Fibroblast of villous mesenchyme (primary cell): ENCODE data around the gene MUC6. TPM values are rescaled to one million over a fixed set of nuclear protein-coding genes. Genes with fewer than 3 reads are reported as not detected.

ENCODE experiments used
- DNase-seq: peaks from one replicate; pipeline ENCODE4 v3.0.0-alpha.2; 2010; ENCODE audit warnings: low read depth
- H3K4me3 ChIP-seq: 2 replicates; pipeline ENCODE4 v1.5.1; 2011; ENCODE audit warnings: low read depth, mild to moderate bottlenecking, low read length
- total RNA-seq: library from RNA; depleted of rRNA; stranded (reverse); fragments of >200 nt; gene quantifications from 2 replicates; pipeline ENCODE4 v1.2.3, GENCODE V29; 2012
- TF ChIP-seq, protein P1 (sequence below): IDR thresholded peaks from 2 replicates; pipeline ENCODE4 v1.5.1; 2012; ENCODE audit warnings: low read depth, mild to moderate bottlenecking, low read length; ENCODE audit not compliant: insufficient read depth

The MUC6 gene
- total RNA-seq, 1 donor, result not detected

DNA sequence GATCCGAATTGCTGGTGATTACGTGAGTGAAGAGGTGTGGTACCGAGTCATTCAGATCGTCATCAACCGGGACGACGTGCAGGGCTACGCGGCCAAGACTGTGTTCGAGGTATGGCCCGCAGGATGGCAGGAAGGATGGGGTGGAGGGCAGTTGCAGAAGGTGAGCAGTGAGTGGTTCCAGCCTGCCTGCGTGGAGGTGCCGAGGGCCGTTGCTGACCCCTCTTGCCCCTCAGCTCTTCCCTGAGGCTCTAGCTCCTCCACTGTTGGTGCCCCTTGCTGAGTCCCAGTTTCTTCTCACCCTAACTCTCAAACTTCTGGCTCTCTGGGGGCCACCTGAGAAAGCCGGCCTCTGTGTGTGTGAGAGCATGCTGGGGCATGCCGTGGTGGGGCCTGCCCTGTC lies 43.9 kb downstream of the MUC6 start:
- DNase-seq, result no peak
- TF ChIP-seq, protein P1, sequence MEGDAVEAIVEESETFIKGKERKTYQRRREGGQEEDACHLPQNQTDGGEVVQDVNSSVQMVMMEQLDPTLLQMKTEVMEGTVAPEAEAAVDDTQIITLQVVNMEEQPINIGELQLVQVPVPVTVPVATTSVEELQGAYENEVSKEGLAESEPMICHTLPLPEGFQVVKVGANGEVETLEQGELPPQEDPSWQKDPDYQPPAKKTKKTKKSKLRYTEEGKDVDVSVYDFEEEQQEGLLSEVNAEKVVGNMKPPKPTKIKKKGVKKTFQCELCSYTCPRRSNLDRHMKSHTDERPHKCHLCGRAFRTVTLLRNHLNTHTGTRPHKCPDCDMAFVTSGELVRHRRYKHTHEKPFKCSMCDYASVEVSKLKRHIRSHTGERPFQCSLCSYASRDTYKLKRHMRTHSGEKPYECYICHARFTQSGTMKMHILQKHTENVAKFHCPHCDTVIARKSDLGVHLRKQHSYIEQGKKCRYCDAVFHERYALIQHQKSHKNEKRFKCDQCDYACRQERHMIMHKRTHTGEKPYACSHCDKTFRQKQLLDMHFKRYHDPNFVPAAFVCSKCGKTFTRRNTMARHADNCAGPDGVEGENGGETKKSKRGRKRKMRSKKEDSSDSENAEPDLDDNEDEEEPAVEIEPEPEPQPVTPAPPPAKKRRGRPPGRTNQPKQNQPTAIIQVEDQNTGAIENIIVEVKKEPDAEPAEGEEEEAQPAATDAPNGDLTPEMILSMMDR, result no peak
- no peak overlapping the region for H3K4me3 ChIP-seq

DNA sequence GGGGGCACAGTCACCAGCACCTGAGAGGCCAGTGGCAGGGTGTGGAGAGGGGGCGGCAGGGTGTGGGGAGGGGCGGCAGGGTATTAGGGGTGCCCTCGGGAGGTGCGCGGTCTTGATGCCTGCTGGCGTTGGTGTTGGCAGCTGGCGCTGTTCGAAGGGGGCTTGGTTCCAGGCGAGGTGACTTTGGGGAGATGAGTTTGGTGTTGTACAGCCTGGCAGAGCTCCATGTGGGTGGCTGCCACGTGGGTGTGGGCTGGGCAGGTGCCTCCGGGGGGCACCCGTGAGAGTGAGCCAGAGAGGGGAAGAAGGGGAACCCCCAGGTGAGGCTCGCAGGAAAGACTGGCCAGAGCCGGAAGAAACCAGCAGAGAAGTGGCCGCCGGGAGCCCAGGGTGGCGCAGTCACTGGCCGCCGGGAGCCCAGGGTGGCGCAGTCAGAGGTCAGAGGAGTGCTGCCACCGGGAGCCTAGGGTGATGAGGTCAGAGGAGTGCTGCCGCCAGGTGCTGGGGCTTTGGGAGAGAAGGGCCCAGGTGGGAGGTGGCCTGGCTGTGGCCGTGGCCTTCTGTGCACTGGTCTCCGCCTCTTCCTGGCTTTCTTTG lies 44.7 kb downstream of the MUC6 start:
- H3K4me3 ChIP-seq, result no peak overlapping the region
- no peak for DNase-seq
- TF ChIP-seq, protein P1, result no peak

DNA sequence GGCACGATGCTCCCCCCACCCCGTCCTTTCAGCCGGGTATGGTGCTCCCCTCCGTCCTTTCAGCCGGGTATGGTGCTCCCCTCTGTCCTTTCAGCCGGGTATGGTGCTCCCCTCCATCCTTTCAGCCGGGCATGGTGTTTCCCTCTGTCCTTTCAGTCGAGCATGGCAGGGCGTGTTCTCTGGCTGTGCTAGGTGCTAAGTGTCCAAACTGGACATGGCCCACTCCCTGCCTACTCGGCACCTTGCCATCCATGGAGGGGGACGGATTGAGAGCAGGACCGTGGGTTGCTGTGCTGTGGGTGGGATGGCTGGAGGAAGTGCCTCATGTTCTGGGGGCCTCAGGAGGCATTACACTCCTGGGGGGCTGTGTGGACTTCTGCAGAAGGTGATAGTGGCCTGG lies 45.5 kb downstream of the MUC6 start:
- TF ChIP-seq, protein P1, result no peak
- DNase-seq, result no peak
- no peak overlapping the region for H3K4me3 ChIP-seq

DNA sequence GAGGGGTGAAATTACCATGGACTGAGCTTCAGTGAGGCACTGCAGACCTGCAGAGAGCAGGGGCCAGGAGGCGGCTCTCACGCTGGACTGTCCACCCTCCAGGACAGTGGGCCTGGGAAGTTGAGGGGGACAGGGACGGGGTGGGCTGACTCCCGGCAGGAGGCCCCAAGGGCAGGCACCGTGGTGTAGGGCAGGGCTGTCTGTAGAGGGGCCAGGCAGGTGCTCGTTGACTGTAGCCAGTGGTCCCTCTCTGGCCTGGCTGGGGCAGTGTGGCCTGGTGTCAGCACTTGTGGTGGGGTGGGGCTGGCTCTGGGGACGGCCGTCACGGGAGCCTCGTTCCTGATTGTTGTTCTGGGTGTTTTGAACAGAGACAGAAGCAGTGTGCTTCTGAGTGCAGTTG lies 46.4 kb downstream of the MUC6 start:
- TF ChIP-seq, protein P1, result no peak
- no peak overlapping the region for H3K4me3 ChIP-seq

DNA sequence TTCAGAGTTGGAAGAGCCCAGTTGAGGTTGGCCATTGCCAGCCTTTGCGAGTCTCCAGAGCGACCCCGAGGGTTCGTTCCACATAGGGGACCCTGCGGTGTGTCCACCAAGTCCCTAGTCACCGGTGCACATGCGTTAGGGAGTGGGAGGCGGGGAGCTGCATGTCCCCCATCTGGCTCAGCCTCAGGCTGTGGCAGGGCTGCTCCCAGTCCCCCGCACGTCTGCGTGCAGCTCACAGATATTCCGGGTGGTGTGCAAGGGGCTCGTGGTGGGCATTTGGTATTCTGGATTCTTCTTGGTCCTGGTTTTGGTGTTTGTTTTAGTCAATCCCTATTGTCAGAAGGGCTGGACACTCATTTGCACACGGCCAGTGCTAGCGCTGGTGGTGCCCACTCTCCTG lies 48.8 kb downstream of the MUC6 start:
- TF ChIP-seq, protein P1, result no peak
- no peak overlapping the region for H3K4me3 ChIP-seq
- DNase-seq, result no peak

More for the DNA sequence above, 46.4 kb downstream of the MUC6 start:
- DNase-seq, result no peak

DNA sequence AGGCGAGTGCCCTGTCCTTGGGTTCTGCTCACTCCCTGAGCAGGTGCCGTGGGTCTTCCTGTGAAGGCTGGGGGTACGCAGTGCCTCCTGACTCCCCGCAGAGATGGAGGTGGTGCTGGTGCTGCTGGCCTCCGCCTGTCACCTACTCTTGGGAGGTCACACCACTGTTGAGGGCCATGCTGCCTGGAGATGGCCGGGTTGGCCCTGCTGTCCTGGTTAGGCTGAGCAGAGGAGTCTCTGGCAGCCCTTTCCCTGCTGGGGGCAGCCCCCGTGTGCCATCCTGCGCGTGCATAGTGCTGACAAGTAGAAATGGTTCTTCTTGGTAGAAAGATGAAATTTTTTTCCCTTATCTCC lies 49.6 kb downstream of the MUC6 start:
- H3K4me3 ChIP-seq, result no peak overlapping the region
- DNase-seq, result no peak
- TF ChIP-seq, protein P1, result no peak
